DND-41 (cell line): Measurements from ENCODE around the gene LSM8.

Experiments
- ATAC-seq: fragments of 200-7000 bp; cut with Tn5 transposase; 3 replicates; pipeline ENCODE4 v1.9.1; 2021; ENCODE audit warnings: low read depth; ENCODE audit not compliant: insufficient read depth
- DNase-seq: peaks from one replicate; pipeline ENCODE4 v3.0.0-alpha.2; 2020
- H2AFZ ChIP-seq: 2 replicates; pipeline ENCODE4 v1.6.0; 2012; ENCODE audit warnings: low read depth, low read length
- H3K27ac ChIP-seq: 2 replicates; pipeline ENCODE4 v1.5.1; 2012; ENCODE audit warnings: low read length, inconsistent platforms
- H3K27me3 ChIP-seq: fragments of 200-600 bp; sonication (generic); 2 replicates; pipeline ENCODE4 v1.6.0; 2012; ENCODE audit warnings: low read length, mild to moderate bottlenecking, inconsistent platforms; ENCODE audit not compliant: insufficient read depth, poor library complexity
- H3K36me3 ChIP-seq: 2 replicates; pipeline ENCODE4 v1.5.1; 2012; ENCODE audit warnings: low read length, inconsistent platforms; ENCODE audit not compliant: insufficient read depth
- H3K4me1 ChIP-seq: 2 replicates; pipeline ENCODE4 v1.5.1; 2012; ENCODE audit warnings: mild to moderate bottlenecking, low read length; ENCODE audit not compliant: insufficient read depth
- H3K4me2 ChIP-seq: 2 replicates; pipeline ENCODE4 v1.6.0; 2012; ENCODE audit warnings: mild to moderate bottlenecking, moderate library complexity, low read length, inconsistent platforms; ENCODE audit not compliant: insufficient read depth
- H3K4me3 ChIP-seq, 2 experiments: fragments of 200-600 bp in 1 of 2; shearing (Covaris generic) in 1 of 2; 2 replicates each; pipeline ENCODE4 v1.5.1; 2012 to 2016; ENCODE audit warnings: inconsistent platforms in 2 of 2, low read length in 2 of 2, mild to moderate bottlenecking in 2 of 2, low read depth in 1 of 2, moderate library complexity in 1 of 2
- H3K79me2 ChIP-seq: 2 replicates; pipeline ENCODE4 v1.6.0; 2012; ENCODE audit warnings: low read length, inconsistent platforms; ENCODE audit not compliant: insufficient read depth
- H3K9ac ChIP-seq: 2 replicates; pipeline ENCODE4 v1.6.0; 2012; ENCODE audit warnings: low read depth, mild to moderate bottlenecking, inconsistent platforms, low read length, moderate library complexity
- H3K9me3 ChIP-seq: 2 replicates; pipeline ENCODE4 v1.5.1; 2012; ENCODE audit warnings: low read length, moderate library complexity, mild to moderate bottlenecking, inconsistent platforms; ENCODE audit not compliant: insufficient read depth, severe bottlenecking
- H4K20me1 ChIP-seq: 2 replicates; pipeline ENCODE4 v1.6.0; 2012; ENCODE audit warnings: low read length; ENCODE audit not compliant: insufficient read depth
- EZH2 ChIP-seq: IDR thresholded peaks from 3 replicates; pipeline ENCODE4 v1.6.1; 2012; ENCODE audit warnings: borderline replicate concordance, low read depth, mild to moderate bottlenecking, moderate library complexity, low read length, inconsistent platforms; ENCODE audit not compliant: severe bottlenecking
- TF ChIP-seq, protein P1 (sequence below): IDR thresholded peaks from 2 replicates; pipeline ENCODE4 v1.5.1; 2012; ENCODE audit warnings: borderline replicate concordance, low read length, moderate library complexity, mild to moderate bottlenecking; ENCODE audit not compliant: poor library complexity, severe bottlenecking; ENCODE audit errors: extremely low read depth

The LSM8 gene

DNA sequence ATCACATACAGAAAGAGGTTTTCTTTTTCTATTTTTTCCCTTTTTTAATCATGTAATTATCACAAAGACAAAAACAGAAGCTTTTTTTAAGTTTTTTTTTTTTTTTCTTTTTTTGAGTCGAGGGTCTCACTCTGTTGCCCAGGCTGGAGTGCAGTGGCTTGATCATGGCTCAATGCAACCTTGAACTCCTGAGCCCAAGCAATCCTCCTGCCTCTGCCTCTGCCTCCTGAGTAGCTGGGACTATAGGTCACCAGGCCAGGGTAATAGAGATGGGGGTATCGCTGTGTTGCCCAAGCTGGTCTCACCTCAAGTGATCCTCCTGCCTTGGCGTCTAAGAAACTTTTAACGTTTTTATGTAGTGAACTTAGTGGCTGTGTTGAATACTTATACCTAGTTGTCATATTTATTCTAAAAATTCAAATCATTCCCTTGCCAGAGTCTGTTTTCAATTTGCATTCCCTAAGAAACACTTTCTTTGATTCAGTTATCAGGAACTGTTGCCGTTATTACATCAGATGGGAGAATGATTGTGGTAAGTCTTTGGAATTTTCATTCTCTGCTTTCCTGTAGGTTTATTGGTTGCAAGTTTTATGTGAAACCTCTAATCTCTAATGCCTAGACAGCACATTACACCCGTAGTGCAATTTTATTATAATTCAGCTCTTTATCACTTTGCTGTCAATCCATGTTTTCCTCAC, 1.3 kb downstream of the LSM8 start:
- H4K20me1 ChIP-seq: peaks cover 25% of the 10 kb centered on the region; the same call in 1 of the 2 replicates
- H2AFZ ChIP-seq: no peak overlapping the region
- H3K4me3 ChIP-seq: peak overlapping the region; percentile 52 to 73; a peak in 3 of 4 replicates

DNA sequence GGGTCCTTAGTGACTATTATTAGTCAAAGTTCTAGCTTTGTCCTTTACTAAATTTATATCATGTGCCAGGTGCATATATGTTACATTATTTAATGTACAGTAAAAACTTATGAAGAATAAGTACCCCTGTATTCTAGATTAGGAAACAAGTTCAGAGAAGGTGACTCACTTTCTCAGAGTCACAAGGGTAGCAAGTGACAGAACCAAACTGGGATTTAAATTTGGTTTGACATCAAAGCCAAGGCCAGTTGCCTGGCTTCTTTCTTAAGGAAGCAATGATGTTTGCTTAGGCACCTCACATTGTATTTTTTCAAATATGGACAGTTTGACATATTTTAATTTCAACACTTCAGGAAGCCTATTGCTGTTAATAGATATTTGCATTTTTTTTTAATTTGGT, 2.5 kb downstream of the LSM8 start:
- no peaks in the 10 kb centered on the region for H3K9me3 ChIP-seq
- no peak for ATAC-seq

More for the DNA sequence above, 1.3 kb downstream of the LSM8 start:
- Histone ChIP-seq H3K79me2 (peaks cover 76% of the 10 kb centered on the region), H3K9ac (peak overlapping the region; percentile 87), H3K27ac (peak overlapping the region; percentile 98), H3K9me3 (no peaks in the 10 kb centered on the region), H3K4me2 (peak overlapping the region; percentile 76), H3K4me1 (peaks cover 44% of the 10 kb centered on the region), H3K36me3 (peaks cover 51% of the 10 kb centered on the region), H3K27me3 (no peaks in the 10 kb centered on the region)
- ATAC-seq (no peak), DNase-seq (no peak)
- no peak for TF ChIP-seq EZH2
- TF ChIP-seq, protein P1, sequence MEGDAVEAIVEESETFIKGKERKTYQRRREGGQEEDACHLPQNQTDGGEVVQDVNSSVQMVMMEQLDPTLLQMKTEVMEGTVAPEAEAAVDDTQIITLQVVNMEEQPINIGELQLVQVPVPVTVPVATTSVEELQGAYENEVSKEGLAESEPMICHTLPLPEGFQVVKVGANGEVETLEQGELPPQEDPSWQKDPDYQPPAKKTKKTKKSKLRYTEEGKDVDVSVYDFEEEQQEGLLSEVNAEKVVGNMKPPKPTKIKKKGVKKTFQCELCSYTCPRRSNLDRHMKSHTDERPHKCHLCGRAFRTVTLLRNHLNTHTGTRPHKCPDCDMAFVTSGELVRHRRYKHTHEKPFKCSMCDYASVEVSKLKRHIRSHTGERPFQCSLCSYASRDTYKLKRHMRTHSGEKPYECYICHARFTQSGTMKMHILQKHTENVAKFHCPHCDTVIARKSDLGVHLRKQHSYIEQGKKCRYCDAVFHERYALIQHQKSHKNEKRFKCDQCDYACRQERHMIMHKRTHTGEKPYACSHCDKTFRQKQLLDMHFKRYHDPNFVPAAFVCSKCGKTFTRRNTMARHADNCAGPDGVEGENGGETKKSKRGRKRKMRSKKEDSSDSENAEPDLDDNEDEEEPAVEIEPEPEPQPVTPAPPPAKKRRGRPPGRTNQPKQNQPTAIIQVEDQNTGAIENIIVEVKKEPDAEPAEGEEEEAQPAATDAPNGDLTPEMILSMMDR: no peak

GRCh38 chr7:118194571-118194970, 10.6 kb downstream of the LSM8 start:
- TF ChIP-seq, protein P1: no peak
- TF ChIP-seq EZH2: no peak

More for the DNA sequence above, 2.5 kb downstream of the LSM8 start:
- DNase-seq: no peak
- Histone ChIP-seq H3K9ac (peak overlapping the region; percentile 87; the same call in 1 of the 2 replicates), H4K20me1 (peaks cover 25% of the 10 kb centered on the region; the same call in 1 of the 2 replicates), H3K27me3 (no peaks in the 10 kb centered on the region), H3K4me2 (peak overlapping the region; percentile 76), H3K4me3 (peak overlapping the region; percentile 52 to 73; a peak in 2 of 4 replicates), H3K27ac (no peak overlapping the region), H3K4me1 (peaks cover 44% of the 10 kb centered on the region), H3K36me3 (peaks cover 62% of the 10 kb centered on the region), H3K79me2 (peaks cover 77% of the 10 kb centered on the region), H2AFZ (no peak overlapping the region)
- TF ChIP-seq, protein P1: no peak
- no peak for TF ChIP-seq EZH2

More at GRCh38 chr7:118194571-118194970, 10.6 kb downstream of the LSM8 start:
- peaks cover 6% of the 10 kb centered on the region; the same call in 1 of the 2 replicates for H3K79me2 ChIP-seq
- no peak overlapping the region for H3K27ac ChIP-seq
- no peaks in the 10 kb centered on the region for H3K9me3 ChIP-seq
- no peak overlapping the region for H3K4me3 ChIP-seq
- H3K4me1 ChIP-seq: no peaks in the 10 kb centered on the region
- no peak overlapping the region for H2AFZ ChIP-seq
- H4K20me1 ChIP-seq: no peaks in the 10 kb centered on the region; the same call in 1 of the 2 replicates
- H3K27me3 ChIP-seq: no peaks in the 10 kb centered on the region
- H3K4me2 ChIP-seq: no peak overlapping the region
- DNase-seq (no peak), ATAC-seq (no peak)
- H3K36me3 ChIP-seq: peaks cover 43% of the 10 kb centered on the region
- no peak overlapping the region for H3K9ac ChIP-seq
